Measurements from ENCODE around the gene SLC1A3.

GRCh38 chr5:36670548-36670947 lies 64.1 kb downstream of the SLC1A3 start:
- no peak for TF ChIP-seq CTCF (IDR thresholded peaks at IDR 0.05)
- TF ChIP-seq POLR2AphosphoS5 (IDR thresholded peaks at IDR 0.05) = no peak
- TF ChIP-seq POLR2A (IDR thresholded peaks at IDR 0.05; ENCODE audit: low read depth) = no peak
